ENCODE data around the gene CNGB1.

Gene CNGB1

DNA sequence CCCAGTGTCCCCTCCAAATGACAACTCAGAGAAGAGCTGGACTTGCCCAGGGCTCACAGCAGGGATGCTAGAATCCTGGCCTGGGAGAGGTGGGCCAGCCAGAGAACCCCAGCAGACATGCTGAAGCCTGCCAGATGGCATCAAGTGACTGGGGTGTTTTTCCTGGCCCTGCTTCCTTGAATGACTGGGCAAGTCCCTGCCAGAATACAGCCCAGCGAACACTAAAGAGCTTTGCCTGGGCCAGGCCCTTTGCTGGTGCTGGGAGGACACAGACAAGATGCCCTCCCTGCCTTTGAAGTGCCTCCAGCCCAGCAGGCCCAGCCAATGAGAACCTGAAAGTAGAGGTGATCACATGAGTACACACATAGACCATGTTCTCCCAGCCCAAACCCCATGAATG is 18.0 kb upstream of the CNGB1 start:
- H3K4me1 ChIP-seq (ENCODE audit: insufficient read depth, low read length, poor library complexity, severe bottlenecking): no peaks in the 10 kb centered on the region
- H3K4me2 ChIP-seq (ENCODE audit: low read depth, low read length, poor library complexity, severe bottlenecking): no peak overlapping the region
- no peaks in the 10 kb centered on the region for H3K36me3 ChIP-seq (ENCODE audit: insufficient read depth, low read length)
- H2AFZ ChIP-seq (ENCODE audit: low read length): no peak overlapping the region
- no peak for TF ChIP-seq EZH2phosphoT487 (IDR thresholded peaks at IDR 0.05; ENCODE audit: borderline replicate concordance)
- no peaks in the 10 kb centered on the region for H3K27me3 ChIP-seq (ENCODE audit: insufficient read depth, low read length, poor library complexity, severe bottlenecking)
- no peaks in the 10 kb centered on the region for H3K9me2 ChIP-seq (replicated peaks; ENCODE audit: low read depth, low read length)
- H3F3A ChIP-seq (ENCODE audit: low read depth): no peaks in the 10 kb centered on the region
- H3K9me3 ChIP-seq (ENCODE audit: insufficient read depth, low read depth, low read length): no peaks in the 10 kb centered on the region
- no peaks in the 10 kb centered on the region for H4K20me1 ChIP-seq (ENCODE audit: insufficient read depth, low read length, poor library complexity, severe bottlenecking)
- H3K79me2 ChIP-seq (ENCODE audit: insufficient read depth, low read length): no peaks in the 10 kb centered on the region
- no peak overlapping the region for H3K4me3 ChIP-seq (ENCODE audit: low read length, poor library complexity, severe bottlenecking)
- no peak overlapping the region for H3K9ac ChIP-seq (ENCODE audit: low read depth, low read length, poor library complexity, severe bottlenecking)

DNA sequence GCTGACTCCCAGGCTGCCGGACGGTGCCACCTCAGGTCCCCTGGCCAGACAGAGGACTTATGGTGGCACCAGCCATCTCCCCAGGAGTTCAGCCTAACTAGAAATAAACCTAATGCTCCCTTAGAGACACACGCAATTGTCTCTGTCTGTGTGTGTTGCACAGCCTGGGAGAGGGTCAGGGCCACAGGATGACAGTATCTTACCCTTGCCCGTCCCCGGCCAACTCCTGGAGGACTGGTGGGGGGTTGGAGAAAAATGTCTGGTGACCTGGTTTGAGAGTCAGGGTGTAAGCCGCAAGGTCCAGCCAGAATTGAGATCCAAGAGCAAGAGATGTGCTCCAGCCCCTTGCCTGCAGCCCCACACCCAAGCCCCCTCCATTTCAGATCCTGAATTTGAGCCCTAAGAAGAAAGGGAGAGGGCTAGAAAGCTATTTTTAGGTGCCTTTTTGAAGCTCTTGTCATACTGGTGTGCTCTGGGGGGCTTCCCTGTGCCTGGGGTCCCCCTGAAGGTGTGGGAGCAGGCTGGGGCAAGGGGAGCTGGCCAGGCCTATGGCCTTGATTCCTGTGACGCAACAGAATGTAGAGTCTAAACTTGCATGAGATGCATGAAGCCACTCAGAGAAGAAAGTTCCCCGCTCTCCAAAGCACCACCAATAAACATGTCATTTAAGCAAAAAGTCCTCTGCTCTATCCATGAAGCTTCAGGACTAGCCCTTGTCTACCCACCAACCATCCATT is 16.7 kb upstream of the CNGB1 start:
- Histone ChIP-seq H2AFZ (ENCODE audit: low read length) (no peak overlapping the region), H3K9ac (ENCODE audit: low read depth, low read length, poor library complexity, severe bottlenecking) (no peak overlapping the region), H3K27me3 (ENCODE audit: insufficient read depth, low read length, poor library complexity, severe bottlenecking) (no peaks in the 10 kb centered on the region)

DNA sequence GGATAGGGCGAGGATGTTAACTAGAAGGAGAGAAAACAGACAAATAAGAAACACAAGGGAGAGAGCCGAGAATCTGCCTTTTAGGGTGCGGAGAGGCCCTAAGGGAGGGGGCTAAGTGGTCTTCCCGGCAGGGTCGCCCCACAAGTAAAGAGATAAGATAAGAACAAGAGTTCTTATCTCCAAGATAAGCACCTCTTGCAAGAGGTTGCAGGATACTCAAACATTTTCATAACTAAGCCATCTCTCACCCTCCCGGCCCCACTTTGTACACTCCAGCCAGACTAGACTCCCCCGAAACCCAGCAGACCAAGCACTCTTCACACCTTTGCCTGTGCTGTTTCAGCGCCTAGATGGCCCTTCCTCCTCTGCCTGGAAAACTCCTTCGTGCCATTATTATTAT is 15.3 kb upstream of the CNGB1 start:
- TF ChIP-seq, protein P1, sequence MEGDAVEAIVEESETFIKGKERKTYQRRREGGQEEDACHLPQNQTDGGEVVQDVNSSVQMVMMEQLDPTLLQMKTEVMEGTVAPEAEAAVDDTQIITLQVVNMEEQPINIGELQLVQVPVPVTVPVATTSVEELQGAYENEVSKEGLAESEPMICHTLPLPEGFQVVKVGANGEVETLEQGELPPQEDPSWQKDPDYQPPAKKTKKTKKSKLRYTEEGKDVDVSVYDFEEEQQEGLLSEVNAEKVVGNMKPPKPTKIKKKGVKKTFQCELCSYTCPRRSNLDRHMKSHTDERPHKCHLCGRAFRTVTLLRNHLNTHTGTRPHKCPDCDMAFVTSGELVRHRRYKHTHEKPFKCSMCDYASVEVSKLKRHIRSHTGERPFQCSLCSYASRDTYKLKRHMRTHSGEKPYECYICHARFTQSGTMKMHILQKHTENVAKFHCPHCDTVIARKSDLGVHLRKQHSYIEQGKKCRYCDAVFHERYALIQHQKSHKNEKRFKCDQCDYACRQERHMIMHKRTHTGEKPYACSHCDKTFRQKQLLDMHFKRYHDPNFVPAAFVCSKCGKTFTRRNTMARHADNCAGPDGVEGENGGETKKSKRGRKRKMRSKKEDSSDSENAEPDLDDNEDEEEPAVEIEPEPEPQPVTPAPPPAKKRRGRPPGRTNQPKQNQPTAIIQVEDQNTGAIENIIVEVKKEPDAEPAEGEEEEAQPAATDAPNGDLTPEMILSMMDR (conservative IDR thresholded peaks at IDR 0.05; ENCODE audit: low read length): no peak
- TF ChIP-seq EZH2phosphoT487 (IDR thresholded peaks at IDR 0.05; ENCODE audit: borderline replicate concordance): no peak
- Histone ChIP-seq H3K9ac (ENCODE audit: low read depth, low read length, poor library complexity, severe bottlenecking) (no peak overlapping the region), H3K4me1 (ENCODE audit: insufficient read depth, low read length, poor library complexity, severe bottlenecking) (no peaks in the 10 kb centered on the region), H3K4me3 (ENCODE audit: low read length, poor library complexity, severe bottlenecking) (no peak overlapping the region), H4K20me1 (ENCODE audit: insufficient read depth, low read length, poor library complexity, severe bottlenecking) (no peaks in the 10 kb centered on the region), H3F3A (ENCODE audit: low read depth) (no peaks in the 10 kb centered on the region), H2AFZ (ENCODE audit: low read length) (no peak overlapping the region), H3K79me2 (ENCODE audit: insufficient read depth, low read length) (no peaks in the 10 kb centered on the region), H3K9me3 (ENCODE audit: insufficient read depth, low read depth, low read length) (no peaks in the 10 kb centered on the region), H3K27me3 (ENCODE audit: insufficient read depth, low read length, poor library complexity, severe bottlenecking) (no peaks in the 10 kb centered on the region), H3K4me2 (ENCODE audit: low read depth, low read length, poor library complexity, severe bottlenecking) (no peak overlapping the region), H3K9me2 (replicated peaks; ENCODE audit: low read depth, low read length) (no peaks in the 10 kb centered on the region), H3K36me3 (ENCODE audit: insufficient read depth, low read length) (no peaks in the 10 kb centered on the region)

More for the DNA sequence above, 16.7 kb upstream of the CNGB1 start:
- Histone ChIP-seq H4K20me1 (ENCODE audit: insufficient read depth, low read length, poor library complexity, severe bottlenecking) (no peaks in the 10 kb centered on the region), H3K4me2 (ENCODE audit: low read depth, low read length, poor library complexity, severe bottlenecking) (no peak overlapping the region), H3K9me3 (ENCODE audit: insufficient read depth, low read depth, low read length) (no peaks in the 10 kb centered on the region), H3K36me3 (ENCODE audit: insufficient read depth, low read length) (no peaks in the 10 kb centered on the region), H3K4me3 (ENCODE audit: low read length, poor library complexity, severe bottlenecking) (no peak overlapping the region), H3K79me2 (ENCODE audit: insufficient read depth, low read length) (no peaks in the 10 kb centered on the region), H3K9me2 (replicated peaks; ENCODE audit: low read depth, low read length) (no peaks in the 10 kb centered on the region), H3F3A (ENCODE audit: low read depth) (no peaks in the 10 kb centered on the region), H3K4me1 (ENCODE audit: insufficient read depth, low read length, poor library complexity, severe bottlenecking) (no peaks in the 10 kb centered on the region)
- TF ChIP-seq, protein P1 (conservative IDR thresholded peaks at IDR 0.05; ENCODE audit: low read length): no peak
- TF ChIP-seq EZH2phosphoT487 (IDR thresholded peaks at IDR 0.05; ENCODE audit: borderline replicate concordance): no peak

All from Loucy (cell line).